ENCODE results near the gene LRCH1.
A peak's percentile ranks its signal among the peaks of the same experiment; 100 is the strongest.

The LRCH1 gene

DNA sequence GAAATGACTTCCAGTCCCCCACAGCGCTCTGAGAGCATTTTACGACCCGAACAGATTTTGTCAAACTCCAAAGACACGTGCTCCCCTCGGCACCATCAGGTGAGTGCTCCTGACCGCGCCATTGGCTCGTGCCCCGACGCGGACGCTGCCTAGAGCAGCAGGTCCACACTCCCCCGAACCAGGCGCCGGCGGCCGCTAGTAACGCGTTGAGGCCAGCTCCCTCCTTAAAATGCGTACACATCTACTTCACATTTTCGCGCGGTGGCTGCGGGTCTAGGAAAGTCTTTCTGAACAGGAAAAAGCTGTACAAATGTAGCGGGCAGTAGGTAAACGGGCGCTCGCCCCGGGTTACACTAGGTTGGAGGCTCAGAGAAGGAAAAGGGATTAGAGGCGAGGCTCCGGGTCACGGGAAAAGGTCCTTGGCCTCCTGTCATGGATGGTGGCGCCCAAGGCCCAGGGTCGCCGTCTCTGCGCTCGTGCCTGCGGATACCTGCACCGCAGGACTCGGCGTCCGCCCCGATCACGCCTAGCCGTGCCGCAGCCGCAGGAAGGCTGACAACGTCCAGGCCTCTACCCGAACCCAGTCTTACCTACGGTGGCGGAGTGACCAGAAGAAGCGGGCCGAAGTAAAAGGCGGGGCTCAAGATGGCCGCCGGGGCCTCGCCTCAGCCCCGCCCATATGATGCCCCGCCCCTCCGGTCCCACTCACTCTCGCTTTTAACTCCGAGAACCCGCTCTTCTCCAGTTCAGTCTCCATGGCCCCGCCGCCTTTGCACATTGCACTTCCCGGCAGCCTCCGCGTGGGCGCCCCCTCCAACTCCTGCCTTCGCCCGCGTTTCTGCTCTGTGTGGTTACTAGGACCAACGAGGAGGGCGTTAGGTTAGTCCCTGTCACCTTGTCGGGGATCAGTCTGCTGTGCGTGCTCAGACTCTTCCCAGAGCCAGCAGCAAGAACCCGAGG lies 243.8 kb downstream of the LRCH1 start, which contains the start of gene ESD:
TSS of gene ESD (minus strand) at position 647 of the 960 bp plus-strand sequence. CDS start 5,748 bp downstream, outside the sequence.
- DNase-seq (ENCODE audit: low read depth in 2 of 2): peak; percentile 79 to 83

DNA sequence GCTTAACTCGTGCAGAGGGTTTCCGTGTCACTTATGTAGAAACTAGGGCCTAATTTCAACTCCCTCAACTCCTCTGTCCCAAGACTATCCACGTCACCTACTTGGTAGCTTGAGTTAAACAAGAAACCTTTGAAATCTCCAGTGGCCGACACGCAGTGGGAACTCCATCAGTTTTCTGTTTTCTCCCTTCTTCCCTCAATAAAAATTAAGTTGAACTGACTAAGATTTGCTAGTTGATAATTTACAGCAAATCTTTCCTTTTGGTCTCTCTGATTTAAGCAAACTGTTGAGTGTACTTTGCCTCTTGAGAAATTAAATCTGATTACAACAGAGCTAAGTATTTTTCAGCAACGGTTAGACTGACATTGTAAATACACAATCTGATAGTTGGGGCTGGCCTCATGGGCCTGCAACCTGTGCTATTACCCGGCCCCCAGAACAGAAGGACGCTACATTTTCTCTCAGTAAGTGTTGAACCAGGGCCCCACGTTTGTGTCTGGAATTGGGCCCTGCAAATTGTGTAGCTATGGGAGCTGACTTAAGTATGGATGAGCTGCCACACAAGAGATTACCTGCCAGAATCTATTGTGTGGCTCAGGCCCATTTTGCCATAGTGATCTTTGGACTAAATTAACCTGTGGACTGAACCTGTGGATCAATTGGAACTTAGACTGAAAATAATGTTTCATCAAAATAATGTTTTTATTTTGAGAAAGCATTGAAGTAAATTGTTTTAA lies 244.7 kb downstream of the LRCH1 start:
- no peak for DNase-seq (ENCODE audit: low read depth in 2 of 2)

DNA sequence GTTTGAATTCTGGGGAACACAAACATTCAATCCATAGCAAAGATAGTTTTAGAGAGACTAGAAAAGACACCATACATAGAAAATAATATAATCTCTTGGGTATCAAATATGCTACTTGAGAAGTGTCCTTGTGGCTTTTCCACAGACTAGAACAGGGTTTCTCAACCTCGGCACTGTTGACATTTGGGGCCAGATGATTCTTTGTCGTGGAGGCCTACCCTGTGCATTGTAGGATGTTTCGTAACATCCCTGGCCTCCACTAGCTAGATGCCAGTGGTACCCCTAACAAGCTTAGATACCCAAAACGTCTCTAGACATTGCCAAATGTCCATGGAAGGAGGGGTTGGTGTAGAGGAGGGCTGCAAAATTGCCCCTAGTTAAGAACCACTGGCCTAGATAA lies 246.2 kb downstream of the LRCH1 start:
- DNase-seq (ENCODE audit: low read depth in 2 of 2): no peak

DNA sequence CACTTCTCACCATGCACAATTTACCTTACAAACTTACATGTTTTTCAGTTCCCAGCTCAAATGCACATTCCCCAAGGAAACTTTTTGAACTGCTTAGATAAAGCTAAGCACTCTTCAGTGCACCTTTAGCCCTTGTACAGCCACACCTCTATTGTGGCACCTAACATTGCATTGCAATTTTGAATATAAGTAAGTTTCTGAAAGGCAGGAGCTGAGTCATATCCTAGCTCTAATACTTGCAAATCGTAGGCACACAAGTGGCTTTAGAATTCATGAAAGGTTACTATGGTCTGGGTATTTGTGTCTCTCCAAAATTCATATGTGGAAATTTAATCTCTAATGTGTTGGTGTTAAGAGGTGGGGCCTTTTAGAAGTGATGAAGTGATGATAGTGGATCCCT lies 248.9 kb downstream of the LRCH1 start:
- no peak for DNase-seq (ENCODE audit: low read depth in 2 of 2)

All from stimulated activated CD8-positive, alpha-beta memory T cell treated with anti-CD3 and anti-CD28 coated beads, Interleukin-7, amount 100 ng/mL, for 4 hours (primary cell).